ENCODE results near the gene SMIM24. TPM values are rescaled to one million over a fixed set of nuclear protein-coding genes. Genes with fewer than 3 reads are reported as not detected.

The SMIM24 gene
- total RNA-seq, 4 donors from 2014 or later, result not detected

DNA sequence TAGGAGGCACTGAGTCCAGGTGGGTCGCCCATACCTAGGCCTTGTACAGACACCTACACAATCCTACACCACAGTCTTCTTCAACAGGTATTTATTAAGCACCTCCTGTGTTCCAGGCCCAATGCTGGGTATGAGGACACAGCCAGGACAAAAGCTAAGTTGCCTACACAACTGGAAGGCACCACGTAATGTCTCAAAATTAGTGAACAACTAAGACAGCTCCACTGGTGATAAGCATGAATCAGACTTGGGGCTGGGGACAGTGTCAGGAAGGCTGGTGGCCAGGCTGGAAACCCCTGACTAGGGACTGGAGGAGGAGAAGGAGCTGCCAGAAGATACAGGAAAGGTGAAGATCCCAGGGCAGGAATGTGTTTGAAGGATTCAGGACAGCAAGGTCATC lies 2.4 kb downstream of the SMIM24 start:
- Histone ChIP-seq H3K27me3 (peaks cover 64% of the 10 kb centered on the region), H3K27ac (no peak overlapping the region), H3K9me3 (no peaks in the 10 kb centered on the region), H3K4me1 (peaks cover 0 to 2% (median 0%) of the 10 kb centered on the region in 3 donors), H3K36me3 (no peaks in the 10 kb centered on the region), H3K4me3 (no peak overlapping the region)
- TF ChIP-seq POLR2AphosphoS5 (IDR thresholded peaks at IDR 0.05) (no peak), POLR2A (IDR thresholded peaks at IDR 0.05) (no peak), EP300 (IDR thresholded peaks at IDR 0.05) (no peak)
- TF ChIP-seq, protein P1, sequence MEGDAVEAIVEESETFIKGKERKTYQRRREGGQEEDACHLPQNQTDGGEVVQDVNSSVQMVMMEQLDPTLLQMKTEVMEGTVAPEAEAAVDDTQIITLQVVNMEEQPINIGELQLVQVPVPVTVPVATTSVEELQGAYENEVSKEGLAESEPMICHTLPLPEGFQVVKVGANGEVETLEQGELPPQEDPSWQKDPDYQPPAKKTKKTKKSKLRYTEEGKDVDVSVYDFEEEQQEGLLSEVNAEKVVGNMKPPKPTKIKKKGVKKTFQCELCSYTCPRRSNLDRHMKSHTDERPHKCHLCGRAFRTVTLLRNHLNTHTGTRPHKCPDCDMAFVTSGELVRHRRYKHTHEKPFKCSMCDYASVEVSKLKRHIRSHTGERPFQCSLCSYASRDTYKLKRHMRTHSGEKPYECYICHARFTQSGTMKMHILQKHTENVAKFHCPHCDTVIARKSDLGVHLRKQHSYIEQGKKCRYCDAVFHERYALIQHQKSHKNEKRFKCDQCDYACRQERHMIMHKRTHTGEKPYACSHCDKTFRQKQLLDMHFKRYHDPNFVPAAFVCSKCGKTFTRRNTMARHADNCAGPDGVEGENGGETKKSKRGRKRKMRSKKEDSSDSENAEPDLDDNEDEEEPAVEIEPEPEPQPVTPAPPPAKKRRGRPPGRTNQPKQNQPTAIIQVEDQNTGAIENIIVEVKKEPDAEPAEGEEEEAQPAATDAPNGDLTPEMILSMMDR (IDR thresholded peaks at IDR 0.05), result no peak
- WGBS, 2 donors (ENCODE audit: low coverage in 1 of 2), result 83 to 92% methylated on average over 2 of the region's 2 CpGs
- no peak for ATAC-seq

DNA sequence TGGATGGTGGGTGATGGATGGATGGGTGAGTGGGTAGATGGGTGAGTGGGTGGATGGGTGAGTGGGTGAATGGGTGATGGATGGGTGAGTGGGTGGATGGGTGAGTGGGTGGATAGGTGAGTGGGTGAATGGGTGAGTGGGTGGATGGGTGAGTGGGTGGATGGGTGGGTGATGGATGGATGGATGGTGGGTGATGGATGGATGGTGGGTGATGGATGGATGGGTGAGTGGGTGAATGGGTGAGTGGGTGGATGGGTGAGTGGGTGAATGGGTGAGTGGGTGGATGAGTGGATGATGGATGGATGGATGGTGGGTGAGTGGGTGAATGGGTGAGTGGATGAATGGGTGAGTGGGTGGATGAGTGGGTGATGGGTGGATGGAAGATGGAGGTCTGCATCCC lies 2.8 kb downstream of the SMIM24 start:
- Histone ChIP-seq H3K9me3 (no peaks in the 10 kb centered on the region), H3K27ac (no peak overlapping the region), H3K4me1 (peaks cover 0 to 6% (median 0%) of the 10 kb centered on the region in 3 donors), H3K4me3 (no peak overlapping the region), H3K27me3 (peaks cover 60% of the 10 kb centered on the region), H3K36me3 (no peaks in the 10 kb centered on the region)
- no peak for ATAC-seq
- TF ChIP-seq POLR2A (IDR thresholded peaks at IDR 0.05), result no peak

DNA sequence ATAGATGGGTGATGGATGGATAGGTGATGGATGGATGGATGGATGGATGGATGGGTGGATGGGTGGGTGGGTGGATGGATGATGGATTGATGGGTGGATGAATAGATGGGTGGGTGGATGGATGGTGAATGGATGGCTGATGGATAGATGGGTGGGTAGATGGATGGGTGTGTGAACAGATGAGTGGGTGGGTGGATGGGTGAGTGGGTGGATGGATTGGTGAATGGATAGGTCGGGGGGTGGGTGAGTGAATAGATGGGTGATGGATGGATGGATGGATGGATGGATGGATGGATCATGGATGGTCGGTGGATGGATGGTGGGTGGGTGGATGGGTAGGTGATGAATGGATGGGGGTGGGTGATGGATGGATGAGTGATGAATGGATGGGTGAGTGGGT lies 3.5 kb downstream of the SMIM24 start:
- no peak for ATAC-seq
- H3K4me3 ChIP-seq, result no peak overlapping the region
- TF ChIP-seq POLR2A (IDR thresholded peaks at IDR 0.05) (no peak), POLR2AphosphoS5 (IDR thresholded peaks at IDR 0.05) (no peak), EP300 (IDR thresholded peaks at IDR 0.05) (no peak)
- TF ChIP-seq, protein P1 (IDR thresholded peaks at IDR 0.05), result no peak
- no peaks in the 10 kb centered on the region for H3K9me3 ChIP-seq
- no peak overlapping the region for H3K27ac ChIP-seq
- H3K27me3 ChIP-seq, result peaks cover 53% of the 10 kb centered on the region
- WGBS, 2 donors (ENCODE audit: low coverage in 1 of 2), result 82 to 89% methylated on average over 2 of the region's 2 CpGs
- H3K4me1 ChIP-seq, result peaks cover 0 to 13% (median 6%) of the 10 kb centered on the region in 3 donors
- H3K36me3 ChIP-seq, result no peaks in the 10 kb centered on the region

DNA sequence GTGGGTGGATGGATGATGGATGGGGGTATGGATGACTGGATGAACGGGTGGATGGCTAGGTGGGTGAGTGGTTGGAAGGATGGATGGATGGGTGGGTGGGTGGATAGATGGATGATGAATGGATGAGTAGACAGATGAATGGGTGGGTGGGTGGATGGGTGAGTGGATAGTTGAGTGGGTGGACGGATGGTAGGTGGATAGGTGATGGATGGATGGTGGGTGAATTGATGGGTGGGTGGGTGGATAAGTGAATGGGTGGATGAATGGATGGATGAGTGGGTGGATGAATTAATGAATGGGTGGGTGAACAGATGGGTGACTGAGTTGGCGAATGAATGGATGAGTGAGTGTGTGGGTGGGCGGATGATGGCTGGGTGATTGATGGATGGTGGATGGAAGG lies 4.9 kb downstream of the SMIM24 start:
- no peaks in the 10 kb centered on the region for H3K9me3 ChIP-seq
- H3K4me3 ChIP-seq, result no peak overlapping the region
- no peak for TF ChIP-seq EP300 (IDR thresholded peaks at IDR 0.05)
- TF ChIP-seq, protein P1 (IDR thresholded peaks at IDR 0.05), result no peak
- no peak for TF ChIP-seq POLR2AphosphoS5 (IDR thresholded peaks at IDR 0.05)
- TF ChIP-seq POLR2A (IDR thresholded peaks at IDR 0.05), result no peak
- no peak for ATAC-seq
- no peak overlapping the region for H3K27ac ChIP-seq
- H3K4me1 ChIP-seq, result peaks cover 0 to 26% (median 6%) of the 10 kb centered on the region in 3 donors
- H3K36me3 ChIP-seq, result no peaks in the 10 kb centered on the region
- H3K27me3 ChIP-seq, result peaks cover 39% of the 10 kb centered on the region
- WGBS, 2 donors (ENCODE audit: low coverage in 1 of 2), result 69 to 83% methylated on average over 4 of the region's 4 CpGs

DNA sequence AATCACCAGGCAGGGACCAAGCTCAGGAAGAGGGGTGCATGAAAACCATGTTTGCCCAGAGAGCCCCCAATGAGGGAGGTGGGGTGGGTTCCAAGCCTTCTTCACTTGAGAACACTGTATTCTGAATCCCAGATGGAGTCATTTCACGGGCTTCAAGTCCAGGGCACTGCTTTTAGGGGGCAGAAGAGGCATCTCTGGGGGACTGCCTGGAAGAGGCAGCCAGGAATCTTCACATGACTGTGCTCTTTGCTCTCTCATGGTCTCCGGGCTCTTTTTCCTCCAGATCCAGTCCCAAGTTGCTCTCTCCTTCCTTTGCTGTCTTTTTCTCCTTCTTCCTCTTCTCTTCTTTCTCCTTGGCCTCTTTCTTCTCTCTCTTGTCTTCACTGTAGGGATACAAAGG lies 5.7 kb downstream of the SMIM24 start:
- no peak overlapping the region for H3K4me3 ChIP-seq
- H3K4me1 ChIP-seq, result peaks cover 0 to 29% (median 6%) of the 10 kb centered on the region in 3 donors
- peaks cover 31% of the 10 kb centered on the region for H3K27me3 ChIP-seq
- no peak for ATAC-seq
- H3K9me3 ChIP-seq, result no peaks in the 10 kb centered on the region
- WGBS, 2 donors (ENCODE audit: low coverage in 1 of 2), result 50 to 69% methylated on average over 1 to 2 of the region's 2 CpGs
- H3K27ac ChIP-seq, result no peak overlapping the region
- H3K36me3 ChIP-seq, result no peaks in the 10 kb centered on the region
- no peak for TF ChIP-seq POLR2A (IDR thresholded peaks at IDR 0.05)
- TF ChIP-seq, protein P1 (IDR thresholded peaks at IDR 0.05), result no peak
- no peak for TF ChIP-seq EP300 (IDR thresholded peaks at IDR 0.05)
- no peak for TF ChIP-seq POLR2AphosphoS5 (IDR thresholded peaks at IDR 0.05)
